ENCODE data around the gene COL4A6.

The COL4A6 gene

DNA sequence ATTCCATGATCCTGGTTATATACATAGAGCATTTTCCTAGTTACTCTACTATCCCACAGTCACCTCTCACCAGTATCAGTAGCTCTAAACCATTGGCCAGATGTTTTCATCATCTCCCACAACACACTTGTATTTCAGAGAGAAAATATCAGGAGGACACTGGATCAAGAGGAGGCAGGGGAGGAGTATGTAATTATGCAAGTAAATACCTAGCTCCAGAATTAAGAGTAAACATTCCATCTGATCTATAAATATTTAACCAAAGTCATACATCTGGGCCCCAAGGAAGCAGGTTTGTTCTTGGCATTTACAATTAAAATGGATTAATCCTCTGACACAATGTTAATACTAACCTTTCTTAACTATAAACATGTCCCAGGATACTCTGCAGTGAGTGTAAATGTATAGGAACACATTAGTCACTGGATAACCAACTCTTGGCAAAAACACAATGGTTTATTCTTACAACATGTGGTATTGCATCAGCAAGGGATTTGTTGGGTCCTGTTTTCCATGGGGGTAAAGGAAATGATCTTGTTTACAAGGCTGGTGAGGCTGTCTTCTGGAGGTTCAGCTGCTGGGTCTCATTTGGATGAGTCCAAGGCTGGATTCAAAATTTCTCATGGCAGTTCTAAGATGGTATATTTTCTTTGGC lies 176.5 kb downstream of the COL4A6 start:
- Histone ChIP-seq H3K9me3 (ENCODE audit: control insufficient read depth, insufficient read depth, low read depth, low read length) (no peaks in the 10 kb centered on the region), H3K27ac (ENCODE audit: extremely low read depth, low read depth, low read length) (no peak overlapping the region), H3K4me1 (ENCODE audit: control insufficient read depth, insufficient read depth, low read length) (no peaks in the 10 kb centered on the region), H3K4me3 (ENCODE audit: low read depth, low read length) (no peak overlapping the region), H3K36me3 (ENCODE audit: control insufficient read depth in 2 of 2, insufficient read depth in 1 of 2, low read length in 2 of 2) (no peaks in the 10 kb centered on the region)
- POLR2A ChIA-PET: no interaction called here
- TF ChIP-seq HOXA7 (CRISPR knock-in tag; IDR thresholded peaks at IDR 0.05; ENCODE audit: borderline replicate concordance) (no peak), ZNF155 (tag by site-specific recombination; IDR thresholded peaks at IDR 0.05) (no peak)
- TF ChIP-seq, protein P1, sequence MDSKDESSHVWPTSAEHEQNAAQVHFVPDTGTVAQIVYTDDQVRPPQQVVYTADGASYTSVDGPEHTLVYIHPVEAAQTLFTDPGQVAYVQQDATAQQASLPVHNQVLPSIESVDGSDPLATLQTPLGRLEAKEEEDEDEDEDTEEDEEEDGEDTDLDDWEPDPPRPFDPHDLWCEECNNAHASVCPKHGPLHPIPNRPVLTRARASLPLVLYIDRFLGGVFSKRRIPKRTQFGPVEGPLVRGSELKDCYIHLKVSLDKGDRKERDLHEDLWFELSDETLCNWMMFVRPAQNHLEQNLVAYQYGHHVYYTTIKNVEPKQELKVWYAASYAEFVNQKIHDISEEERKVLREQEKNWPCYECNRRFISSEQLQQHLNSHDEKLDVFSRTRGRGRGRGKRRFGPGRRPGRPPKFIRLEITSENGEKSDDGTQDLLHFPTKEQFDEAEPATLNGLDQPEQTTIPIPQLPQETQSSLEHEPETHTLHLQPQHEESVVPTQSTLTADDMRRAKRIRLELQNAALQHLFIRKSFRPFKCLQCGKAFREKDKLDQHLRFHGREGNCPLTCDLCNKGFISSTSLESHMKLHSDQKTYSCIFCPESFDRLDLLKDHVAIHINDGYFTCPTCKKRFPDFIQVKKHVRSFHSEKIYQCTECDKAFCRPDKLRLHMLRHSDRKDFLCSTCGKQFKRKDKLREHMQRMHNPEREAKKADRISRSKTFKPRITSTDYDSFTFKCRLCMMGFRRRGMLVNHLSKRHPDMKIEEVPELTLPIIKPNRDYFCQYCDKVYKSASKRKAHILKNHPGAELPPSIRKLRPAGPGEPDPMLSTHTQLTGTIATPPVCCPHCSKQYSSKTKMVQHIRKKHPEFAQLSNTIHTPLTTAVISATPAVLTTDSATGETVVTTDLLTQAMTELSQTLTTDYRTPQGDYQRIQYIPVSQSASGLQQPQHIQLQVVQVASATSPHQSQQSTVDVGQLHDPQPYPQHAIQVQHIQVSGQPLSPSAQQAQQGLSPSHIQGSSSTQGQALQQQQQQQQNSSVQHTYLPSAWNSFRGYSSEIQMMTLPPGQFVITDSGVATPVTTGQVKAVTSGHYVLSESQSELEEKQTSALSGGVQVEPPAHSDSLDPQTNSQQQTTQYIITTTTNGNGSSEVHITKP (tag by site-specific recombination; IDR thresholded peaks at IDR 0.05): peak; percentile 73
- CTCF ChIA-PET: interaction anchor here (0.6 to 1.1 kb wide), 3 partner anchors 37 to 195 kb away, joined by 3 to 4 read pairs (median 4); no protein-coding TSS in a partner anchor

DNA sequence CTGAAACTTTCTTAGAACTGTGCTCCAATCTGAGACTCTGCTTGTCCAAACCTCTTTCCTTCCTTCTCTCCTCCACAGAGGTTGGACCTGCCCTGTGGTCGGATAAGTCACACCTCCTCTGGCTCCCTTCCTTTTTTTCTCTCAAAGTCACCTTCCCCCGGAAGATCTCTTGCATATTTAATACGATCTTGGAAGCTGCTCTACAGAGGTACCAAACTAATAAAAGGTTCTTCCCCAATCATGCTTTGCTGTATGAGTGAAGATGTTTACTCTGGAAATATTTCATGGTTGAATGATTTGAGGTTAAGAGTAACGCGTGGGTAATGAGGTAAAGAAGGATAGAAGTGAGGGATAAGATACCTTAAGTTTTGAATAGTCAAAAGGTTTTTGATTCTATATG lies 180.7 kb downstream of the COL4A6 start:
- no peaks in the 10 kb centered on the region for H3K36me3 ChIP-seq (ENCODE audit: control insufficient read depth in 2 of 2, insufficient read depth in 1 of 2, low read length in 2 of 2)
- no peak overlapping the region for H3K4me3 ChIP-seq (ENCODE audit: low read depth, low read length)
- H3K4me1 ChIP-seq (ENCODE audit: control insufficient read depth, insufficient read depth, low read length): no peaks in the 10 kb centered on the region
- POLR2A ChIA-PET: no interaction called here
- no peak overlapping the region for H3K27ac ChIP-seq (ENCODE audit: extremely low read depth, low read depth, low read length)
- CTCF ChIA-PET: interaction anchor here (1.7 kb wide), 1 partner anchor 12 kb away, joined by 4 read pairs; no protein-coding TSS in a partner anchor
- no peaks in the 10 kb centered on the region for H3K9me3 ChIP-seq (ENCODE audit: control insufficient read depth, insufficient read depth, low read depth, low read length)
- TF ChIP-seq ZNF248 (tag by site-specific recombination; IDR thresholded peaks at IDR 0.05) (no peak), ZNF501 (tag by site-specific recombination; IDR thresholded peaks at IDR 0.05) (no peak), ZSCAN16 (tag by site-specific recombination; IDR thresholded peaks at IDR 0.05) (no peak), ZNF76 (tag by site-specific recombination; IDR thresholded peaks at IDR 0.05; ENCODE audit: borderline replicate concordance, low read depth) (no peak), ZNF624 (tag by site-specific recombination; IDR thresholded peaks at IDR 0.05) (no peak), ZNF621 (tag by site-specific recombination; IDR thresholded peaks at IDR 0.05) (no peak), ZFP3 (tag by site-specific recombination; IDR thresholded peaks at IDR 0.05; ENCODE audit: low read depth) (no peak), SP2 (tag by site-specific recombination; IDR thresholded peaks at IDR 0.05) (no peak), HOXD13 (CRISPR knock-in tag; IDR thresholded peaks at IDR 0.05; ENCODE audit: borderline replicate concordance) (no peak), ZNF623 (tag by site-specific recombination; IDR thresholded peaks at IDR 0.05) (no peak), ZNF10 (tag by site-specific recombination; IDR thresholded peaks at IDR 0.05) (no peak), GLI4 (tag by site-specific recombination; IDR thresholded peaks at IDR 0.05) (no peak), ZNF658 (tag by site-specific recombination; IDR thresholded peaks at IDR 0.05) (no peak)
- TF ChIP-seq, protein P2, sequence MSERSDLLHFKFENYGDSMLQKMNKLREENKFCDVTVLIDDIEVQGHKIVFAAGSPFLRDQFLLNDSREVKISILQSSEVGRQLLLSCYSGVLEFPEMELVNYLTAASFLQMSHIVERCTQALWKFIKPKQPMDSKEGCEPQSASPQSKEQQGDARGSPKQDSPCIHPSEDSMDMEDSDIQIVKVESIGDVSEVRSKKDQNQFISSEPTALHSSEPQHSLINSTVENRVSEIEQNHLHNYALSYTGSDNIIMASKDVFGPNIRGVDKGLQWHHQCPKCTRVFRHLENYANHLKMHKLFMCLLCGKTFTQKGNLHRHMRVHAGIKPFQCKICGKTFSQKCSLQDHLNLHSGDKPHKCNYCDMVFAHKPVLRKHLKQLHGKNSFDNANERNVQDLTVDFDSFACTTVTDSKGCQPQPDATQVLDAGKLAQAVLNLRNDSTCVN (tag by site-specific recombination; optimal IDR thresholded peaks at IDR 0.05): no peak
- TF ChIP-seq, protein P3, sequence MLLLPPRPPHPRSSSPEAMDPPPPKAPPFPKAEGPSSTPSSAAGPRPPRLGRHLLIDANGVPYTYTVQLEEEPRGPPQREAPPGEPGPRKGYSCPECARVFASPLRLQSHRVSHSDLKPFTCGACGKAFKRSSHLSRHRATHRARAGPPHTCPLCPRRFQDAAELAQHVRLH (tag by site-specific recombination; IDR thresholded peaks at IDR 0.05): no peak
- TF ChIP-seq, protein P4, sequence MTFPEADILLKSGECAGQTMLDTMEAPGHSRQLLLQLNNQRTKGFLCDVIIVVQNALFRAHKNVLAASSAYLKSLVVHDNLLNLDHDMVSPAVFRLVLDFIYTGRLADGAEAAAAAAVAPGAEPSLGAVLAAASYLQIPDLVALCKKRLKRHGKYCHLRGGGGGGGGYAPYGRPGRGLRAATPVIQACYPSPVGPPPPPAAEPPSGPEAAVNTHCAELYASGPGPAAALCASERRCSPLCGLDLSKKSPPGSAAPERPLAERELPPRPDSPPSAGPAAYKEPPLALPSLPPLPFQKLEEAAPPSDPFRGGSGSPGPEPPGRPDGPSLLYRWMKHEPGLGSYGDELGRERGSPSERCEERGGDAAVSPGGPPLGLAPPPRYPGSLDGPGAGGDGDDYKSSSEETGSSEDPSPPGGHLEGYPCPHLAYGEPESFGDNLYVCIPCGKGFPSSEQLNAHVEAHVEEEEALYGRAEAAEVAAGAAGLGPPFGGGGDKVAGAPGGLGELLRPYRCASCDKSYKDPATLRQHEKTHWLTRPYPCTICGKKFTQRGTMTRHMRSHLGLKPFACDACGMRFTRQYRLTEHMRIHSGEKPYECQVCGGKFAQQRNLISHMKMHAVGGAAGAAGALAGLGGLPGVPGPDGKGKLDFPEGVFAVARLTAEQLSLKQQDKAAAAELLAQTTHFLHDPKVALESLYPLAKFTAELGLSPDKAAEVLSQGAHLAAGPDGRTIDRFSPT (tag by site-specific recombination; IDR thresholded peaks at IDR 0.05): no peak
- TF ChIP-seq, protein P5, sequence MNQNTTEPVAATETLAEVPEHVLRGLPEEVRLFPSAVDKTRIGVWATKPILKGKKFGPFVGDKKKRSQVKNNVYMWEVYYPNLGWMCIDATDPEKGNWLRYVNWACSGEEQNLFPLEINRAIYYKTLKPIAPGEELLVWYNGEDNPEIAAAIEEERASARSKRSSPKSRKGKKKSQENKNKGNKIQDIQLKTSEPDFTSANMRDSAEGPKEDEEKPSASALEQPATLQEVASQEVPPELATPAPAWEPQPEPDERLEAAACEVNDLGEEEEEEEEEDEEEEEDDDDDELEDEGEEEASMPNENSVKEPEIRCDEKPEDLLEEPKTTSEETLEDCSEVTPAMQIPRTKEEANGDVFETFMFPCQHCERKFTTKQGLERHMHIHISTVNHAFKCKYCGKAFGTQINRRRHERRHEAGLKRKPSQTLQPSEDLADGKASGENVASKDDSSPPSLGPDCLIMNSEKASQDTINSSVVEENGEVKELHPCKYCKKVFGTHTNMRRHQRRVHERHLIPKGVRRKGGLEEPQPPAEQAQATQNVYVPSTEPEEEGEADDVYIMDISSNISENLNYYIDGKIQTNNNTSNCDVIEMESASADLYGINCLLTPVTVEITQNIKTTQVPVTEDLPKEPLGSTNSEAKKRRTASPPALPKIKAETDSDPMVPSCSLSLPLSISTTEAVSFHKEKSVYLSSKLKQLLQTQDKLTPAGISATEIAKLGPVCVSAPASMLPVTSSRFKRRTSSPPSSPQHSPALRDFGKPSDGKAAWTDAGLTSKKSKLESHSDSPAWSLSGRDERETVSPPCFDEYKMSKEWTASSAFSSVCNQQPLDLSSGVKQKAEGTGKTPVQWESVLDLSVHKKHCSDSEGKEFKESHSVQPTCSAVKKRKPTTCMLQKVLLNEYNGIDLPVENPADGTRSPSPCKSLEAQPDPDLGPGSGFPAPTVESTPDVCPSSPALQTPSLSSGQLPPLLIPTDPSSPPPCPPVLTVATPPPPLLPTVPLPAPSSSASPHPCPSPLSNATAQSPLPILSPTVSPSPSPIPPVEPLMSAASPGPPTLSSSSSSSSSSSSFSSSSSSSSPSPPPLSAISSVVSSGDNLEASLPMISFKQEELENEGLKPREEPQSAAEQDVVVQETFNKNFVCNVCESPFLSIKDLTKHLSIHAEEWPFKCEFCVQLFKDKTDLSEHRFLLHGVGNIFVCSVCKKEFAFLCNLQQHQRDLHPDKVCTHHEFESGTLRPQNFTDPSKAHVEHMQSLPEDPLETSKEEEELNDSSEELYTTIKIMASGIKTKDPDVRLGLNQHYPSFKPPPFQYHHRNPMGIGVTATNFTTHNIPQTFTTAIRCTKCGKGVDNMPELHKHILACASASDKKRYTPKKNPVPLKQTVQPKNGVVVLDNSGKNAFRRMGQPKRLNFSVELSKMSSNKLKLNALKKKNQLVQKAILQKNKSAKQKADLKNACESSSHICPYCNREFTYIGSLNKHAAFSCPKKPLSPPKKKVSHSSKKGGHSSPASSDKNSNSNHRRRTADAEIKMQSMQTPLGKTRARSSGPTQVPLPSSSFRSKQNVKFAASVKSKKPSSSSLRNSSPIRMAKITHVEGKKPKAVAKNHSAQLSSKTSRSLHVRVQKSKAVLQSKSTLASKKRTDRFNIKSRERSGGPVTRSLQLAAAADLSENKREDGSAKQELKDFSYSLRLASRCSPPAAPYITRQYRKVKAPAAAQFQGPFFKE (tag by site-specific recombination; IDR thresholded peaks at IDR 0.05; ENCODE audit: borderline replicate concordance): no peak
